CD4-positive, alpha-beta T cell treated with Interleukin-2 at 100 ng/mL for 4 hours (primary cell): ENCODE measurements around the gene TSHZ2.
"Not testable (repeated sequence)": the region's sequence is repeated elsewhere in the genome, so short reads cannot be mapped to it uniquely, and the experiment has no call there.

Experiments
- DNase-seq: peaks from one replicate; pipeline ENCODE4 v3.0.0-alpha.2; 2020; ENCODE audit warnings: low spot score

TSHZ2 gene

DNA sequence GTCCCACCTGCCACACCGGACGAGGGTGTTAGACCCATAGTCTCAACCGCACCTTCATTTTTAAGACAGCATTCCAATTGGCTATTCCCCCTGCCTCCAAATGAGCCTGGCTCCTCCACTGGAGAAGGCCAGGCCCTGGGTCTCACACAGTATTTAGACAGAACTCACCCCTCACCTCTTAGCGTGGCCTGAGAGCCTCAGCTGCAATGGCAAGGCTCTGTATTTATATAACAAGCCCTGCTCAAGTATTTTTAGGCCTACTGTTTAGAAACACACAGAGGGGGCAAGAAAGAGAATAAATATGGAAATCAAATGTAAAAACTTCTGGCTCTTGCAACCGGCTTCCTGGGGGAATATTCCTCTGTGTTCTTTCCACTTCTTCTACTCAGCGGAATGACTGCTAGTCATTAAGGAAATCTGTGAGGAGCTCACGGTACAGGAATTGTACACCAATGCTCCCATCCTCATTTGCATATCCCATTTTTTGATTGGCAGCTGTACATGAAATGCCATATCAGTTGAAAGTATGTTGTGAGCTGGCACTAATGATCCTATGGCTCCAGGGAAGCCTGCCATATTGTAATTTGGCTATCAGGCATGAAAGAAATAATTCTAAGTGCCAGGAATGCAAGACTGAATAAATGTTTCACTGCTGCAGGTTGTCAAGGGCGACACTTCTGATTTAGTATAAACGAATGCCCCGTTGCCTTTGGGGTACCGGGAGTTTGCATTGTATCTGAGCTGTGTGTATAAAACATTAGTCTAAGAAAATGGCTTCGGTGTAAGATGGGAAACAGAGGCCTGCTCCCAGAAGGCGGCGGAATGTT lies 414.0 kb downstream of the TSHZ2 start:
- no peak for DNase-seq

DNA sequence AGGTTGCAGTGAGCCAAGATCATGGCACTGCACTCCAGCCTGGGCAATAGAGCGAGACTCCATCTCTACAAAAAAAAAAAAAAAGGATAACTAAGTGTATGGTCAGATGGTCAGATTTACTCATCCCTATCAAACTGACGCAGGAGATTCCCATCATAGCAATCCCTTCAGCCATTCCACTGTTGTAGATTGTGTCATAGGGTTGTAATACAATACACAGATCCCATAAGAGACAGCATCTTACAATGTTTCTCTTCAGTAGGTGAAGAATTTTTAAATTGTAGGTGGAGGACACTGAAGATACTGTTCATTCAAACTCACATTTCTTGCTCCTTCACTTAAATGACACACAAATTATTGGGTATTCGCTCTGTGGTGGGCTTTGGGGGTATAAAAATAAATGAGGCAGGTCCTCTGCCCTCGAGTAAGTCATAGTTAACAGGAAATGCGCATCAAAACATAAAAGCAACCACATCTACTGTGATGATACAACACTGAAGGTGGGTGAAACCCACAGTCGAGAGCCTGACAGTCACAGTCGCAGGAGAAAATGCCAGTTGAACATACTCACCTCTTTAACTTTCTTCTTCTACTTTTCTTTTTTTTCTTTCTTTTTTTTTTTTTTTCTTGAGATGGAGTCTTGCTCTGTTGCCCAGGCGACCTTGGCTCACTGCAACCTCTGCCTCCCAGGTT lies 416.0 kb downstream of the TSHZ2 start:
- peak; percentile 27 for DNase-seq

DNA sequence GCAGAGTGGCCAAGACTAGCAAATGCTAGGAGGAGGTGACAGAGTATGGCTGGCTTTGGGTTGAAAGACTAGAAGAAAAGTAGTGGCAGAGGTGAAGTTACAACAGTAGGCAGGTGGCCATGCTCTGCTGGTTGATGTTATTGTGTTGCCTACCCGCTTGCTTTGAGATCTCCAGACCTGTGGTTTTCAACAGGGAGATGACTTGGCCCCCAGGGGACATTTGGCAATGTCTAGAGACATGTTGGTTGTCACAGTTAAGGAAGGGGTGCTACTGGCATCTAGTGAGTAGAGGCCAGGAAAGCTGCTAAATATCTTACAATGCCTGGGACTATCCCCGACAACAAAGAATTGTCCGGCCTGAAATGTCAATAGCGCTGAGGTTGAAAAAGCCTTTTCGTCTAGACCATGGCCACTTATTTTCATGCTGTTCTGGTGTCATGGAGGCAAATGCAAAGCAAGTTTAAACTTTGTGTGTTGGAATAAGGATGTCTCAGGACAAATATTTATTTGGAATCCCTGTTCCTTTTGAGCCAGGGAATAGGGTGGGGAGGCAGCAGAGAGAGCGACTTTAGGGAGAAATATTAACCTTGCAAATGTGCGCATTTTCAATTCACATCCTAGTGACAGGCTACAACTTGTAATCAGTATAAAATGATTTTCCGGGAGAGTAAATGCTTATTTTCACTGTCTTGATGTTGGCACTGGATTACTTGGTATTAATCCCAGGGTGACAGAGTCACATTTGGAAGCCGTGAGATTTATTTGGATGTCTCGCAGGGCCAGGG lies 417.6 kb downstream of the TSHZ2 start:
- DNase-seq: no peak

DNA sequence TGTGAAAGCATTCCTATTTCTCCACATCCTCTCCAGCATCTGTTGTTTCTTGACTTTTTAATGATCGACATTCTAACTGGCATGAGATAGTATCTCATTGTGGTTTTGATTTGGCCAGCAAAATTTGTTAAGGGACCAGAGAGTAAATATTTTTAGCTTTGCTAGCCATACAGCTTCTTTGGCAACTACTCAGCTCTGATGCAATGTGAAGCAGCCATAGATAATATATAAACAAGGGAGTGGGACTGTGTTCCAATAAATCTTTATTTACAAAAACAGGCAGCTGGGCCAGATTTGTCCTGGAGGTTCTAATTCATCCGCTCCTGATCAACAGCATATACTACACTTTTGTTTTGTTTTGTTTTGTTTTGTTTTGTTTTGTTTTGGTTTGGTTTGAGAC lies 418.6 kb downstream of the TSHZ2 start:
- no peak for DNase-seq

DNA sequence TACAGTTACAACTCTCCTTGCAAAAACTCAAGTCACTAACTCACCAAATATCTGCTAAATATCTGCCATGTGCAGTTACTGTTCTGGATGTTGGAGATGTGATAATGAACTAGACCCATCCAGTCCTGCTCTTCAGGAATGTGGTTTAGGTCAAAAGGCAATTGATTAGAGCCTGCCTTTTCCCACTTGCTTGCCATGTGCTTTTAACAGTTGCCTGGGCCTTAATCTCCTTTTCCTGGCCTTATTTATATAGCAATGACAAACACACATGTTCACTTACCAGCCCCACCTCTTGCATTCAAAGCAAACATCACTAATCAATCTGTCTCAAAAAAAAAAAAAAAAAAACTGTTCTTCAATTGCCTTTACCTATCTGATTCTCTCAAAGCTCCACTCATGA lies 422.3 kb downstream of the TSHZ2 start:
- DNase-seq: no peak

GRCh38 chr20:53395188-53395923 lies 423.2 kb downstream of the TSHZ2 start:
- DNase-seq: no peak

- no peak for DNase-seq
Observed at GRCh38 chr20:53399083-53399482, 426.9 kb downstream of the TSHZ2 start.

DNA sequence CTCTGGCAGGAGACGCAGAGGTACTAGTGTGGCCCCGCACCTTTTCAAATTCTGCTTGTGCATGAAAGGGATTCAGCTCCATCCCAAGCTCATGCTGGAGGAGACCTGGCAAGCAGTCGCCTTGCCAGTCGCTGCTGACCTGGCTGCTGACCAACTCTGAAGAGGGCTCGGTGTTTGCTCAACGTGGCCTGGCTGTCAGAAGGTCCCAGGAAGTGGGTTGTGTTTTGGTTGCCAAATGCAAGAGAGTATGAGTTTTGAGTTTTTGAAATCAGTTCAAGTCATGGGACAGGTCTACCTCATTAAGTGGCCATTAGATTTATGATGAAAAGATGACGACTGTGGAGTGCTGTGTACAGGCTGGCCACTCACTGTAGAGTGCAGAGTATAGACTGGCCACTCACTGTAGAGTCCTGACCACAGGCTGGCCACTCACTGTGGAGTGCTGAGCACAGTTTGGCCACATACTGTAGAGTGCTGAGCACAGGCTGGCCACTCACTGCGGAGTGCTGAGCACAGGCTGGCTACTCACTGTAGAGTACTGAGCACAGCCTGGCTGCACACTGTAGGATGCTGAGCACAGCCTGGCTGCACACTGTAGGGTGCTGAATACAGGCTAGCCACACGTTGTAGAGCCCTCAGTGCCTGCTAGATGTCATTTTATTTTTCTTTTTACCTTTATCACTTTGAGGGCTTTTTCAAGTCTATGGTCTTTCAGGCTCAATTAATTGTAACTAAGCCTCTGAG lies 427.6 kb downstream of the TSHZ2 start:
- no peak for DNase-seq

- DNase-seq: no peak
Observed at GRCh38 chr20:53402233-53403005, 430.3 kb downstream of the TSHZ2 start.

DNA sequence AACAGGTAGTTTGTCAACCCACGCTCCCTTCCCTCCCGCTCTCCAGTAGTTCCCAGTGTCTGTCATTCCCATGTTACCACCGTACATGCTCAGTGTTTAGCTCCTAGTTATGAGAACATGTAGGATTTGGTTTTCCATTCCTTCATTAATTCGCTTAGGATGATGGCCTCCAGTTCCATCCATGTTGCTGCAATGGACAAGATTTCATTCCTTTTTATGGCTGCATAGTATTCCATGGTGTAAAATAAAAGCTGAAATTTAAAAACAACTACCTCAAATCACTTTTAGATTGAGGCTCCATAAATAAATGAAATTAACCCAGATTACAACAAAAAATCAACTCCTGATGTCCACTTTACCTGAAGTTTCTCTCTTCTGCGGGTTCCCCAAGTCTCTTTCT lies 430.9 kb downstream of the TSHZ2 start:
- DNase-seq: no peak

- no peak for DNase-seq
Observed at GRCh38 chr20:53405139-53405538, 433.0 kb downstream of the TSHZ2 start.

DNA sequence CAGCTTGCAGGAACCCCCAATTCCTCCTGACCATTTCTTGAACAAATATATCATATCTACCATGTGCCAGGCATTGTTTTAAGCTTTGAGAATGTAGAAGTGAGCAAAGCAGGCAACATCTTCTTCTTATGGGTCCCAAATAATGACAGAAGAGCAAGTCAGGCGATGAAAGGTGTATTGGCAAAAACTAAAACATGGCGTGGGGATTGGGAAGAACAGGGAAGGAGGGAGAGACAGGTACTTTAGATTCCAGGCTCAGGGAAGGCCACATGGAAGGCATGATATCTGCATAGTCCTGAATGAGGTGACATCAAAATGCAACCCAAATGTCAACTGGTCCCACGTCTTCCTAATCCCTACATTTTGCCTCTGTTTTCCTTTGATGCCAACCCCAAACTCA lies 434.4 kb downstream of the TSHZ2 start:
- DNase-seq: no peak

DNA sequence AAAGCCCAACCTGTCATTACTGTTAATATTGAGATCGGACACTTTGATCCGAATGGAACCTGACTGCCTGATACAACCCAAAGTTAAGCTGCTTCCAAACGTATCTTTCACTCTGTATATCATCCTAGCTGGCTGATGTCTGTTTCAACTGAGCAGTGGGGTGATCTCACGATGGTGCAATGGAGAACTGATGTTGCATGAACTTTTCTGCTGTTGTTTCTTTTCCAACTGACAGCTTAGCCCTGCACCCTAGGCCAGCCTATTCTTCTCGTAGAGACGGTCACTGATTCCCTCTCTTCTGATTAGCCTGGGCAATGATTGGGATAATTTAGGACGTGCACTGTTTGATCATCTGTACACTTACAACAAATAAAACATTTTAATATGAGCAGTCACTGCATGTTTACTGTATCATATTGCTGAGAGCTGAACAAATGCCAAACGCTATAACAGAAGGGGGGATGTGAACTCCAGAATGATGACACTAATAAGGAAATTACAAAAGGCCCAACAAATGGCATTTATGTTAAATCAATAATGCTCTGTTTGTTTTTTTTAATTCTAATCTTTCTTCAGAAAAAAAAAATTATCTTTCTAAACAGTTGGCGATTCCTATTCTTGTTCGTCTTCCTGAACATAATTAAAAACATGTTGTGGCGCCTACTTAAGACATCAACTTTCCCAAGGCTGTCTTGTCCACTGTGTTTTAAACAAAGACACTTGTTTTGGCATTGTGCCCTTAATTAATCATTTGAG lies 436.7 kb downstream of the TSHZ2 start:
- no peak for DNase-seq

DNA sequence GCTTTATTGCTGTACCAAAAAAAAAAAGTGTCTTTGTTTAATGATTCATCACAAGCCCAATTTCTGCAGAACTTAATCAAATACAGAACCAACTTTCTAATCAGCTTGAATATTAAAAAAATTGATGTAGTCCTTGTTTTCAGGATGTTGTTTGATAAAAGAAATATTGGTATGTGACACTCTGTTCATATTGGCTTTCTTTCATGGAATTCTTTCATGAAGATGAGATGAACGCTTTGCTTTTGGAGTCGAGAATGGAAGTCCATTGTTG lies 437.2 kb downstream of the TSHZ2 start:
- DNase-seq: no peak

DNA sequence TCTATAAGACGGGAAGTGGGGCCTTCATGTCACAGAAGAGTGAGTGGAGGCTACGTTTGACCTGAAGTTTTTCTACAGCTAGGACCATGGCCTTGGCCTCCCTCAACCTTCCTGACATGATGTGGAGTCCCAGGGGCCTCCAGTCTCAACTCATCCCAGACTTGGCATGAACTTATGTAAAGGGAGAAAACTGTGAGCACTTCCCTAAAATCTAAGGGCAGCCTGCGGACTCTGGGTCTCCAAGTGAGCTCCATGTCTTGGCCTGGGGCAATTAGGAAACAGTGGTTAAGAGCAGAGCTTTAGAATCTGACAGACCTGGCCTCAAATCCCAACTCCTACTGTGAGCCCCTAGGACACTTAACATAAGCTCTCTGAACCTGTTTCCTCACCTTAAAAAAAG lies 439.0 kb downstream of the TSHZ2 start:
- DNase-seq: no peak

DNA sequence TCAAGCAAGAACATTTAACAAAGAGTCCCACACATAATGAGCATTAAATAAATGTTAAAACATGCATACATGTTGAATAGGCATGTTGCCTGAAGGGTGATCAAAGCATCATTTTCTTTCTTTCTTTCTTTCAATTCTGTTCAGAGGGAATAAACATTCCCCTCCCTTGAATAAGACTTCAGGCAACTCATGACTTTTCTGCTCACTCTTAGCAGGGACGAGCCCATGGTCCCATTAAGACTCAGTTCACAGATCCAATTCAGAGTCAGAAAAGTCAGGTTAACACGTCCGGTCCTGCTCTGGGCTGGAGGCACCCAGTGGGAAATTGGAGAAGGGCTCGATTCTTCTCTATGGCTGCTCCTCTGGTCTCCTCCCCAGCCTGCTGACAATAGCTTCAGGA lies 439.7 kb downstream of the TSHZ2 start:
- no peak for DNase-seq

- no peak for DNase-seq
Observed at GRCh38 chr20:53412577-53413185, 440.5 kb downstream of the TSHZ2 start.

DNA sequence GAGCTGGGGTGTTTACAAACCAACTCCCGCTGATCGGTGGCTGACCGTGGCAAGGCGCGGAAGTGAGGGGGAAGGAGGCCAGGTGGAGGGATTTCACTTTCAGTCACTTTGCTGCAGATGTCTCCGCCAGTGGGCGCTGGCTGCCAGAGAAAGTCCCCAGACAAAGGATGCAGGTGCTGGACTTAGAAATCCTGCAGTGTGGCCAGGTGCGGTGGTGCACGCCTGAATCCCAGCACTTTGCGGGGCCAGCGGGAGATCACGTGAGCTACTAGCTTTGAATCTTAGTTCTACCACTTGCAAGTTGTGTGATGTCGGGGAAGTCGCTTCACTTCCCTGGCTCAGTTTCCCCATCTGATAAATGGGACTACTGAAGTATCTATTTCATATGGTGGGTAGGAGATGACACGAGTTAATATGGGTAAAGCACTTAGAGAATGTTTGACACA lies 441.1 kb downstream of the TSHZ2 start:
- DNase-seq: peak; percentile 50

- not testable (repeated sequence) for DNase-seq
Observed at GRCh38 chr20:53413845-53414244, 441.7 kb downstream of the TSHZ2 start.
